Endodermal cell (in vitro differentiated cells): ENCODE results near the gene AIFM2. TPM values are rescaled to one million over a fixed set of nuclear protein-coding genes. Genes with fewer than 3 reads are reported as not detected.
"Not testable (repeated sequence)": the region's sequence is repeated elsewhere in the genome, so short reads cannot be mapped to it uniquely, and the experiment has no call there.

Experiments used
- DNase-seq: peaks from one replicate; pipeline ENCODE4 v3.0.0-alpha.2; 2017
- H3K27ac ChIP-seq: 2 replicates; pipeline ENCODE4 v1.5.1; 2013; ENCODE audit warnings: mild to moderate bottlenecking, low read depth, low read length, moderate library complexity
- H3K27me3 ChIP-seq: 2 replicates; pipeline ENCODE4 v1.6.1; 2013; ENCODE audit warnings: mild to moderate bottlenecking, low read length, moderate library complexity; ENCODE audit not compliant: insufficient read depth, control insufficient read depth, poor library complexity, severe bottlenecking
- H3K36me3 ChIP-seq: 2 replicates; pipeline ENCODE4 v1.7.0; 2013; ENCODE audit warnings: mild to moderate bottlenecking, low read length, moderate library complexity; ENCODE audit not compliant: control insufficient read depth, insufficient read depth
- H3K4me1 ChIP-seq: one replicate; pipeline ENCODE4 v1.7.0; 2013; ENCODE audit warnings: low read length; ENCODE audit not compliant: control insufficient read depth, insufficient read depth
- H3K4me3 ChIP-seq: 2 replicates; pipeline ENCODE4 v1.5.1; 2013; ENCODE audit warnings: mild to moderate bottlenecking, low read length, moderate library complexity
- H3K9ac ChIP-seq: 2 replicates; pipeline ENCODE4 v1.6.1; 2013; ENCODE audit warnings: mild to moderate bottlenecking, low read length, moderate library complexity; ENCODE audit not compliant: poor library complexity, severe bottlenecking; ENCODE audit errors: extremely low read depth
- H3K9me3 ChIP-seq: 2 replicates; pipeline ENCODE4 v1.6.1; 2013; ENCODE audit warnings: mild to moderate bottlenecking, low read length, moderate library complexity; ENCODE audit not compliant: control insufficient read depth
- H3K27ac Mint-ChIP-seq: 2 replicates; pipeline ENCODE4 v1.8.0; 2020; ENCODE audit warnings: mixed read lengths
- H3K27me3 Mint-ChIP-seq: 2 replicates; pipeline ENCODE4 v1.8.0; 2021; ENCODE audit warnings: mild to moderate bottlenecking, mixed read lengths; ENCODE audit not compliant: insufficient read depth
- H3K36me3 Mint-ChIP-seq: 2 replicates; pipeline ENCODE4 v1.8.0; 2020; ENCODE audit warnings: low read depth, mixed read lengths
- H3K4me1 Mint-ChIP-seq: 2 replicates; pipeline ENCODE4 v1.8.0; 2020; ENCODE audit warnings: mixed read lengths
- H3K4me3 Mint-ChIP-seq: 2 replicates; pipeline ENCODE4 v1.8.0; 2020; ENCODE audit warnings: mild to moderate bottlenecking, moderate library complexity, mixed read lengths
- H3K9me3 Mint-ChIP-seq: 2 replicates; pipeline ENCODE4 v1.8.0; 2020; ENCODE audit warnings: mild to moderate bottlenecking, mixed read lengths
- WGBS, 2 experiments: methylation state at CpG; one replicate each; pipeline versions ENCODE4 v1.1.5 to v1.1.7; 2013; ENCODE audit warnings: missing lambda C conversion rate in 2 of 2, mixed read lengths in 1 of 2; ENCODE audit not compliant: insufficient coverage in 1 of 2, insufficient read length in 1 of 2; 5-methylcytosine and 5-hydroxymethylcytosine counted together
- total RNA-seq, 2 donors: library from RNA; stranded (reverse); fragmentation: NEBNext Ultra II Directional in 1 of 2; extraction: Animal tissue kit (Norgen Biotek cat#: 25700) in 1 of 2; gene quantifications; 2 replicates in 1 of 2; 3 replicates in 1 of 2; pipeline ENCODE4 v1.2.1, GENCODE V29; 2021
- TF ChIP-seq, protein P1 (sequence below): fragments of 200-600 bp; sonication (generic); conservative IDR thresholded peaks from 2 replicates; pipeline ENCODE4 v1.5.0; 2021; ENCODE audit warnings: antibody characterized with exemption, mild to moderate bottlenecking

The AIFM2 gene
- total RNA-seq, 2 donors from 2014 or later, result 7.1 to 7.6 TPM

DNA sequence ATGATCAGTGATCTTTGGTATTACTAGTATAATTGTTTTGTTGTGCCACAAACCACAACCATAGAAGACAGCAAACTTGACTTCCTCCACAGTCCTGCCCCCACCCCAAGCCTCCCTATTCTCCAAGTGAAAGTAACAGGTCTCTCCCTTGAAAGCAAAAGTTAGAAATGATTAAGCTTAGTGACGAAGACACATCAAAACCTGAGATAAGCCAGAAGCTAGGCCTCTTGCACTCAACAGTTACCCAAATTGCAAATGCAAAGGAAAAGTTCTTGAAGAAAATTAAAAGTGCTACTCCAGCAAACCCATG, 30.2 kb upstream of the AIFM2 start:
- Histone ChIP-seq H3K4me1 (no peaks in the 10 kb centered on the region), H3K9me3 (no peaks in the 10 kb centered on the region), H3K27me3 (no peaks in the 10 kb centered on the region), H3K36me3 (peaks cover 67% of the 10 kb centered on the region), H3K9ac (no peak overlapping the region), H3K4me3 (no peak overlapping the region), H3K27ac (no peak overlapping the region)
- H3K9me3 Mint-ChIP-seq, result no peaks in the 10 kb centered on the region
- TF ChIP-seq, protein P1, sequence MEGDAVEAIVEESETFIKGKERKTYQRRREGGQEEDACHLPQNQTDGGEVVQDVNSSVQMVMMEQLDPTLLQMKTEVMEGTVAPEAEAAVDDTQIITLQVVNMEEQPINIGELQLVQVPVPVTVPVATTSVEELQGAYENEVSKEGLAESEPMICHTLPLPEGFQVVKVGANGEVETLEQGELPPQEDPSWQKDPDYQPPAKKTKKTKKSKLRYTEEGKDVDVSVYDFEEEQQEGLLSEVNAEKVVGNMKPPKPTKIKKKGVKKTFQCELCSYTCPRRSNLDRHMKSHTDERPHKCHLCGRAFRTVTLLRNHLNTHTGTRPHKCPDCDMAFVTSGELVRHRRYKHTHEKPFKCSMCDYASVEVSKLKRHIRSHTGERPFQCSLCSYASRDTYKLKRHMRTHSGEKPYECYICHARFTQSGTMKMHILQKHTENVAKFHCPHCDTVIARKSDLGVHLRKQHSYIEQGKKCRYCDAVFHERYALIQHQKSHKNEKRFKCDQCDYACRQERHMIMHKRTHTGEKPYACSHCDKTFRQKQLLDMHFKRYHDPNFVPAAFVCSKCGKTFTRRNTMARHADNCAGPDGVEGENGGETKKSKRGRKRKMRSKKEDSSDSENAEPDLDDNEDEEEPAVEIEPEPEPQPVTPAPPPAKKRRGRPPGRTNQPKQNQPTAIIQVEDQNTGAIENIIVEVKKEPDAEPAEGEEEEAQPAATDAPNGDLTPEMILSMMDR, result no peak
- H3K36me3 Mint-ChIP-seq, result peaks cover 40% of the 10 kb centered on the region
- H3K4me3 Mint-ChIP-seq, result no peak overlapping the region
- WGBS, 2 experiments, result 95% methylated on average over 1 of the region's 1 CpG; no CpG with 5 or more reads in 1 of the 2 experiments
- DNase-seq, result no peak
- no peak overlapping the region for H3K27ac Mint-ChIP-seq
- H3K4me1 Mint-ChIP-seq, result peaks cover 3% of the 10 kb centered on the region
- H3K27me3 Mint-ChIP-seq, result no peaks in the 10 kb centered on the region

GRCh38 chr10:70162151-70162891, 29.7 kb upstream of the AIFM2 start:
- TF ChIP-seq, protein P1, result no peak
- Mint-ChIP-seq H3K36me3 (peaks cover 45% of the 10 kb centered on the region), H3K4me1 (peaks cover 3% of the 10 kb centered on the region), H3K27ac (no peak overlapping the region), H3K4me3 (no peak overlapping the region), H3K9me3 (no peaks in the 10 kb centered on the region), H3K27me3 (no peaks in the 10 kb centered on the region)
- Histone ChIP-seq H3K4me1 (no peaks in the 10 kb centered on the region), H3K27ac (no peak overlapping the region), H3K9me3 (no peaks in the 10 kb centered on the region), H3K4me3 (no peak overlapping the region), H3K27me3 (no peaks in the 10 kb centered on the region), H3K9ac (no peak overlapping the region), H3K36me3 (peaks cover 72% of the 10 kb centered on the region)
- 96% methylated on average over 1 of the region's 2 CpGs; no CpG with 5 or more reads in 1 of the 2 experiments for WGBS, 2 experiments
- DNase-seq, result no peak

- TF ChIP-seq, protein P1, result no peak
- H3K27me3 Mint-ChIP-seq, result no peaks in the 10 kb centered on the region
- 100% methylated on average over 1 of the region's 1 CpG; no CpG with 5 or more reads in 1 of the 2 experiments for WGBS, 2 experiments
- Histone ChIP-seq H3K27ac (no peak overlapping the region), H3K36me3 (peaks cover 73% of the 10 kb centered on the region), H3K9me3 (no peaks in the 10 kb centered on the region), H3K9ac (no peak overlapping the region), H3K27me3 (no peaks in the 10 kb centered on the region), H3K4me3 (no peak overlapping the region), H3K4me1 (no peaks in the 10 kb centered on the region)
- no peak overlapping the region for H3K4me3 Mint-ChIP-seq
- no peaks in the 10 kb centered on the region for H3K9me3 Mint-ChIP-seq
- peaks cover 53% of the 10 kb centered on the region for H3K36me3 Mint-ChIP-seq
- H3K27ac Mint-ChIP-seq, result no peak overlapping the region
- DNase-seq, result no peak
- peaks cover 3% of the 10 kb centered on the region for H3K4me1 Mint-ChIP-seq
These were observed 28.2 kb upstream of the AIFM2 start for GRCh38 chr10:70160798-70161197.

DNA sequence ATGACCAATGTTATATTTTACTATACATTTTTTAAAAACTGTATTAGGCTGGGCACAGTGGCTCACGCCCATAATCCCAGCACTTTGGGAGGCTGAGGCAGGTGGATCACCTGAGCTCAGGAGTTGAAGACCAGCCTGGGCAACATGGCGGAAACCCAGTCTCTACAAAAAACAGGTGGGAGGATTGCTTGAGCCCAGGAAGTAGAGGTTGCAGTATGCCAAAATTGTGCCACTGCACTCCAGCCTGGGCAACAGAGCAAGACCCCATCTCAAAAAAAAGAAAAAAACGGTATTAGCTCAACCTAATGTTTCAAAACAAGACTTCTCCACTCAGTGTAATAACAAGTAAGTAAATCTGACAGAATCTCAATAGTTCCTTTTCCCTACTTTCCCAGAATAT, 26.7 kb upstream of the AIFM2 start:
- H3K27me3 Mint-ChIP-seq, H3K27ac Mint-ChIP-seq: not testable (repeated sequence)
- H3K4me1 Mint-ChIP-seq, result peaks cover 15% of the 10 kb centered on the region

More for the DNA sequence above, 26.7 kb upstream of the AIFM2 start:
- H3K4me1 ChIP-seq, H3K4me3 Mint-ChIP-seq, H3K9me3 ChIP-seq, H3K9me3 Mint-ChIP-seq, DNase-seq, H3K27me3 ChIP-seq, H3K27ac ChIP-seq, H3K4me3 ChIP-seq, H3K9ac ChIP-seq: not testable (repeated sequence)
- H3K36me3 Mint-ChIP-seq, result peaks cover 58% of the 10 kb centered on the region
- H3K36me3 ChIP-seq, result peaks cover 79% of the 10 kb centered on the region
- WGBS, 2 experiments, result 33 to 61% methylated on average over 1 to 3 of the region's 3 CpGs
